B cell (primary cell): Measurements from ENCODE around the gene SLC6A6.

Experiments used
- CTCF ChIP-seq: fragments of 200-600 bp; IDR thresholded peaks from one replicate; pipeline ENCODE4 v1.8.0; 2022; ENCODE audit warnings: antibody characterized with exemption, mild to moderate bottlenecking
- EZH2 ChIP-seq: IDR thresholded peaks from 2 replicates; pipeline ENCODE4 v1.6.1; 2012; ENCODE audit warnings: borderline replicate concordance, low read depth, mild to moderate bottlenecking, moderate library complexity, low read length; ENCODE audit not compliant: insufficient read depth, poor library complexity, severe bottlenecking

GRCh38 chr3:14537590-14538450 is 135.4 kb downstream of the SLC6A6 start:
- TF ChIP-seq CTCF (no peak), EZH2 (no peak)
